HG02973 (cell line): ENCODE data around the gene PUS1.
"Not testable (repeated sequence)": the region's sequence is repeated elsewhere in the genome, so short reads cannot be mapped to it uniquely, and the experiment has no call there.

ENCODE experiments used
- ATAC-seq: cut with Tn5 transposase; IDR thresholded peaks from one replicate; pipeline ENCODE4 v1.9.1; 2021; ENCODE audit warnings: moderate library complexity; ENCODE audit not compliant: unreplicated experiment

Gene PUS1

DNA sequence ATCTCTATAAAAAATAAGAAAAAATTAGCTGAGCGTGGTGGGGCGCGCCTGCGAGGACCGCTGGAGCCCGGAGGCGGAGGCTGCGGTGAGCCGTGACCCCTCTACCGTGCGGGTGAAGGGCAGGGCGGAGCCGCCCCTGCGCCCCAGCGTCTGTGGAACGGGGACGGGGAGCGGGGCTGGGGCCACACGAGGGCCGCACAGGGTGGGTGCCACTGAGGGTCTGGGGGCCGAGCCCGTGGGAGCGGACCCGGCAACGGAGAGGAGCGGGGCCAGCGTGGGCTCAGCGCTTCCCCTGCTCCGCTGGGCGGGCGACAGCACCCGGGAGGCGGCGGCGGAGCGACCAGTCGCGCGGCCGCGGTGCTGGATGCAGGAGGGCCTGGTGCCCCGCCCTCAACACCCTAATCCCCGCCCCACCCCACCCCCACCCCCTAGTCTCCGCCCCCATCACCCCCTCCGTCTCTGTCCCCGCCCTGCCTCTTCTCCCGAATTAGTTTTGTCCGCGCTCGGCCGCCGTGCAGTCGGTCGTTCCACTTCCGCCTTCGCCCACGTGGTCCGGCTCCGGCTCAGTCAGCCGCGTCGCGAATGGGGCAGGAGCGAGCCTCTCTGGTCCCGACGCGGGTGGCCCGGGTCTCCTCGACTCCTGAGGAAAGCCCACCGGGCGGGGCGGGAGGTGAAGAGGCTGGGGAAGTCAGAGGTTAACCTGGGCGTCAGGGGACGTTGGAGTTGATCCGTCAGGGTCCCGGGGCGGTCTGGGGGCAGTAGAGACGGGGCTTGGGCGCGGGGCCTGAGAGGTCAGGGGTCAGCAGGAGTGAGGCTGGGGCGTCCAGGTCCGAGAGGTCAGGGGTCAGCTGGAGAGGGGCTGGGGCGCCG, at the start of gene PUS1:
PUS1 (plus strand) TSS at position 566 of the 870 bp plus-strand sequence. CDS start 447 bp downstream, outside the sequence.
- peak; percentile 59 for ATAC-seq

DNA sequence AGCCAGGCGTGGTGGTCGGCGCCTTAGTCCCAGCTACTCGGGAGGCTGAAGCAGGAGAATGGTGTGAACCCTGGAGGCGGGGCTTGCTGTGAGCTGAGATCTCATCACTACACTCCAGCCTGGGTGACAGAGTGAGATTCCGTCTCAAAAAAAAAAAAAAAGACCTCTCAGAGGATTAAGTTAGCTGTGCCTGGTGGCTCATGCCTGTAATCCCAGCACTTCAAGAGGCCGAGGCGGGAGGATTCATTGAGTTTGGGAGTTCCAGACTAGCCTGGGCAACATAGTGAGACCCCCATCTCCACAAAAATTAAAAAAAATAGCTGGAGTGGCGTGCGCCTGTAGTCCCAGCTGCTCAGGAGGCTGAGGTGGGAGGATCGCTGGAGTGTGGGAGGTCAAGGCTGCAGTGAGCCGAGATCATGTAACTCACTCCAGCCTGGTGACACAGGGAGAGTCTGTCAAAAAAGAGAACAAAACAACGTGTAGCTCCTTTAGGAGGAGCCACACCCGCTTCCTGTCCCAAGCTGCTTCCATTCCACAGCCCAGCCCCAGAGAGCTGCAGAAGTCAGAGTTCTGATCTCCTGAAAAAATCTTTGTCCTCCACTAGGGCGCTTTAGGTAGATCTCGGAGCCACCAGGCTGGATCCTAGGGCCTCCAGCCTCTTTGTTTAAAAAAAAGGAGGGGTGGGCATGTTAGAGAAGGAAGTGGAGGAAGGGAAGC, 46.1 kb upstream of the PUS1 start:
- ATAC-seq, result no peak

DNA sequence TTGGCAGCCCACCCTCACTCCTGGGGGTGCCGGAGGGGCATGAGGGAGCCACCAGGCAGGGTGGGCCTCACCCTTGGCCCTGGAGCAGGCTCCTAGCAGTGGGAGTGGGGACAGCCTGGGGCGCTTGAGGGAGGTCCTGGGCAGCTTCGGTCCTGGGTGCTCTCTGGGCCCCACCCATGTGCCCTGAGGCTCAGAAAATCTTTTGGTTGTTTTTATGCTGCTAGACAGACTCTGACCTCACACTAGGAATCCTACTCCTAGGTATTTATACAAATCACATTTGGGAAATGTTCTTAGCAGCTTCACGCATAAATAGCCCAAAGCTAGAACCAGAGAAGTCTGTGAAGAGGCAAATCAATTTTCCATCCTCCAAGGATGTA, 45.6 kb upstream of the PUS1 start:
- ATAC-seq, result no peak

DNA sequence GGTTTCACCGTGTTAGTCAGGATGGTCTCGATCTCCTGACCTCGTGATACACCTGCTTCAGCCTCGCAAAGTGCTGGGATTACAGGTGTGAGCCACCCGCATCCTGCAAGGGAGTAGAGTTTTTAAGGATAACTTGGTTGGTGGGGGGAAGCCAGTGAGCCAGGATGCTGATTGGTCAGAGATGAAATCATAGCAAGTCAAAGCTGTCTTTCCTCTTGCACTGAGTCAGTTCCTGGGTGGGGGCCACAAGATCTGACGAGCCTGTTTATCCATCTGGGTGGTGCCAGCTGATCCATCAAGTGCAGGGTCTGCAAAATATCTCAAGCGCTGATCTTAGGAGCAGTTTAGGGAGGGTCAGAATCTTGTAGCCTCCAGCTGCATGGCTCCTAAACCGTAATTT, 44.0 kb upstream of the PUS1 start:
- ATAC-seq, result not testable (repeated sequence)

DNA sequence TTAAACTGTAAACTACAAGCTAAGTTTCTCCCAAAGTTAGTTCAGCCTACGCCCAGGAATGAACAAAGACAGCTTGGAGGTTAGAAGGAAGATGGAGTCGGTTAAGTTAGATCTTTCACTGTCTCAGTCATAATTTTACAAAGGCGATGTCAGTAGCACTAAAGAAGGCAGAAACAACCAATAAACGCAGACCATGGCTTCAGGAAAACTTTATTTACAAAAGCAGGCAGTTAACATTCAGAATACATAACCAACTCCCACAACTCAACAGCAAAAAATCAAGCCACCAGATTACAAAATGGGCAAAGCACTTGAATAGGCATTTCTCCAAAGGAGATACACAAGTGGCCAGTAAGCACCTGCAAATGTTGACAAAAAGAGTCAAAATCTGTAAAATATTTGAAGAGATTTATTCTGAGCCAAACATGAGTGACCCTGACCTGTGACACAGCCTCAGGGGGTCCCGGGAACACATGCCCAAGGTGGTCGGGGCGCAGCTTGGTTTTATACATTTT, 43.5 kb upstream of the PUS1 start:
- no peak for ATAC-seq

DNA sequence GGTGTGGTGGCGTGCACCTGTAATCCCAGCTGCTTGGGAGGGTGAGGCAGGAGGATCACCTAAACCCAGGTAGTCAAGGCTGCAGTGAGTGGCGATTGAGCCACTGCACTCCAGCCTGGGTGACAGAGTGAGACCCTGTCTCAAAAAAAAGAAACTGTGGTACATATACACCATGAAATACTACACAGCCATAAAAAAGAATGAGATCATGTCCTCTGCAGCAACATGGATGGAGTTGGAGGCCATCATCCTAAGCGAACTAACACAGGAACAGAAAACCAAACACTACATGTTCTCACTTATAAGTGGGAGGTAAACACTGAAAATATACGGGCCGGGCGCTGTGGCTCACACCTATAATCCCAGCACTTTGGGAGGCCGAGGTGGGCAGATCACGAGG, 37.4 kb upstream of the PUS1 start:
- ATAC-seq, result not testable (repeated sequence)

DNA sequence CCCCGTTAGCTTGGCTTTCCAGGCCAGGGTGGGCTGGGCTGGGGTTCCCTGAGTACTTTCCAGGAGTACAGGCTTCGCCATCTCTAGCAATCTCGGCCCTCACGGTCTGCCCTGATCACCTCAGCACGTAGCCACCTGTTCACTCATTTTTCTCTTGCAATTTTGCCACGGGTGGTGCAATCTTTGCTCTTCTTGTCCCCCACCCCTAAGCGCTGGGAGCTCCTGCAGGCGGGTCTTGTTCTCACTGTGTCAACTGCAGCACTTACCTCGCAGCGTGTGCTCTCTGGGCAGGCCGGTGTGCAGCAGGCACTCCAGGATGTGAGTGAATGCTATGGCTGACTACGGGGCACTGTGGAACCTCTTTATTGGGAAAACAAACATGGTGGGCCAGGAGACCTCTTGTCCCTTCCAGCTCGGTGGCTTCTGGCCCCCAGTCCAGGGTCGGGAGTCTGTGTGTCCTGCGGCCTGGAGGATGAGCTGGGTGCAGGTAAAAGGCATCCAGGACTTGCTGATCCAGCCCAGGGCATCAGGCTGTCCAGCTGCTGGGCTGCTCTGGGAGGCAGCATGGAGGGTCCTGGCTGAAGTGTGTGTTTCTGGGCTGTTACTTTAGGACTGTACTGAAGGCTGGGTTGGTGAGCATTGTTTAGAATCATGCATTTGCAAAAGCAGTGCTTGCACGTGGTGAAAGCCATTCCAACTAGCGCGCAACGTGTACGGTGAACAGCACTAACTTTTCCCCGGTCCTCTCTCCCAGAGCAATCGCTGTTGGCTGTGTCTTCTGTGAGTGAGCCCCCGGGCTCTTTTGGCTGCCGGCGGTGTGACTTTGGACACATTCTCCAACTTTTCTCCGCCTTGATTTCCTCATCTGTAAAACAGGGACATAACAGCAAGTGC, 36.1 kb upstream of the PUS1 start:
- no peak for ATAC-seq

DNA sequence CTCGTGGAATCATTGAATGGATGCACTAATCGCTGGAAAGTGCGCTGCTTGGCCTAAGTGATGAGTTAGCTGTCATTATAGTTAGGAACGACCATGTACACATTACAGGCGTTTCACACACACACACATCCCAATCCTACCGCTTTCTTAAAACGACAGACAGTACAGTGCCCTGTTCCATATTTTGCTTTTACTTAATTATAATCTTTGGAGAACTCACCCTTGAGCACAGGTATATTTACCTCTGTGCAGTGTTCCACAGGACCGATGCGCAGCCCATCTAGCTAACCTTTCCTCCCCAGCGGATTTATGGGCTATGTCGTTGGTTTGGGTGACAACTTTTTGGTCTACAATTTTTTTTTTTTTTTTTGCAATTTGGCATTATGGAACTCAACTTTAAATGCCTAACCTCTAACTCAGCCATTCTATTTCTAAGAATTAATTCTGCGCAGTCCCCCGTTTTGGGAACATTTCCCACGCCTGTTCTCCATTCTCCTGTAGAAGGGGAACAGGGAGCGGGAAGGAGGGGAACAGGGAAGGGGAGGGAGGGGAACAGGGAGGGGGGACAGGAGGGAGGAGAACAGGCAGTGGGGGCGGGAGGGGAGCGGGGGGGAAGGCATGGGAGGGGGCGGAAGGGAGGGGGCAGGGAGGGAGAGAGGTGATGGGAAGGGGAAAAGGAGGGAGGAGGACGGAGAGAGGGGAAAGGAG, 35.3 kb upstream of the PUS1 start:
- ATAC-seq, result no peak

DNA sequence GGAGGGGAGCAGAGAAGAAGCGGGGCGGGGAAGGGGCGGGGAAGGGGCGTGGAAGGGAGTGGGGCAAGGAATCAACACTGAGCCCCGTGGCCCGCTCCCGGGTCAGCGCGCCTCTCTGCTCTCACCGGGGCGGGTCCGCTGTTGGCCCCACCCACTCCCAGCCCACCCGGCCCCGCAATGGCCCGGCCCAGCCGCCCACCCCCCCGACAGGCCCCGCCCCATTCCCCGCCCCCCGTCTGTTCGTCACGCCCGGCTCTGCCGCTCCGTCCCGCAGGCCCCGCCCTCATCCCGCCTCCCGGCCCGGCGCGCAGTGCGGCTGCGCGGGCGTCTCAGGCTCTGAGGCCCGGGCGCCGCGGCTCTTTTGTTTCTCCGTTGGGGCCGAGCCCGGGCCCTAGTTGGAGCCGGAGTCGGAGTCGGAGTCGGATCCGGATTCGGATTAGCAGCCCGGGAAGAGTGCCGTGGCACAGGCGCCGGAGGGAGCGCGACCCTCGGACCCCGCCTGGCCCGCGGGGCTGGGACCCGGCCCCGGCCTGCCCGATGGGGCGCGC, 34.7 kb upstream of the PUS1 start, which contains the start of gene ULK1:
ULK1 (plus strand) TSS at position 310 of the 548 bp plus-strand sequence. CDS start 380 bp downstream, outside the sequence.
- ATAC-seq, result peak; percentile 72

DNA sequence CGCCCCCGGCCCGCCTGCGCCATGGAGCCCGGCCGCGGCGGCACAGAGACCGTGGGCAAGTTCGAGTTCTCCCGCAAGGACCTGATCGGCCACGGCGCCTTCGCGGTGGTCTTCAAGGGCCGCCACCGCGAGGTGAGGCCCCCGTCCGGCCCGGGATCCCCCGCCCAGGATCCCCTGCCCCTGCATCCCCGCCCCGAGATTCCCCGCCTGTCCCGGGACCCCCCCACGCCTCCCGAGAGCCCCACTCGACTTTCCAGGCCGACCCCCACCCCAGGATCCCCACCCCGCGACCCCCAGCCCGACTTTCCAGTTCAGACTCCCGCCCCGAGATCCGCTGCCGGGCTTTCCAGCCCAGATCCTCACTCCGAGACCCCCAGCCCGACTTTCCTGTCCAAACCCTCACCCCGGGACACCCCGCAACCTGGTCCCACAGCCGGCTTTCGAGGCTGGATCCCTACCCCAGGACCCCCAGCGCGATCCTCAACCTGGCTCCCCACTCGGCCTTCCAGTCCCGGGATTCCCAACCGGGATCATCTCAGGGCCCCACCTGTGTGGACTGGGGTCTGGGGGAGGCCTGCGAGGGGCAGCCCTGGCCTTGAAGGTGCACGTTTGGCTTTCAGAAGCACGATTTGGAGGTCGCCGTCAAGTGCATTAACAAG, 34.0 kb upstream of the PUS1 start:
- peak; percentile 2 for ATAC-seq

DNA sequence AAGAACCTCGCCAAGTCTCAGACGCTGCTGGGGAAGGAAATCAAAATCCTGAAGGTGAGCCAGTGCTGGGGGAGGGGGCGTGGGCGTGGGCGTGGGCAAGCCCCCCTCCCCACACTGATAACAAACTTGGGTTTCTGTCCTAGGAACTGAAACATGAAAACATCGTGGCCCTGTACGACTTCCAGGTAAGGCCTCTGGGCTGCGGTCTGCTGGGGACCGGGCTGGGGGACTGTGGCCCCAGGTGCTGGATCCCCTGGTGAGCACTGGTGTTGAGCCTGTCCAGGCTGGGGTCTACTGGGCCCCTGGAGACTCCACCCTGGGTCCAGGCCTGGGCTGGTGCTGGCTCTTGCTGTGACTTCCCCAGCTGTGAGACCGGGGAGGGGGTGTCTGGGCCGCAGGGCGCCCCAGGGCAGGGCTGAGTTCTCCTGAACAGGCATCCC, 33.4 kb upstream of the PUS1 start:
- peak; percentile 31 for ATAC-seq

DNA sequence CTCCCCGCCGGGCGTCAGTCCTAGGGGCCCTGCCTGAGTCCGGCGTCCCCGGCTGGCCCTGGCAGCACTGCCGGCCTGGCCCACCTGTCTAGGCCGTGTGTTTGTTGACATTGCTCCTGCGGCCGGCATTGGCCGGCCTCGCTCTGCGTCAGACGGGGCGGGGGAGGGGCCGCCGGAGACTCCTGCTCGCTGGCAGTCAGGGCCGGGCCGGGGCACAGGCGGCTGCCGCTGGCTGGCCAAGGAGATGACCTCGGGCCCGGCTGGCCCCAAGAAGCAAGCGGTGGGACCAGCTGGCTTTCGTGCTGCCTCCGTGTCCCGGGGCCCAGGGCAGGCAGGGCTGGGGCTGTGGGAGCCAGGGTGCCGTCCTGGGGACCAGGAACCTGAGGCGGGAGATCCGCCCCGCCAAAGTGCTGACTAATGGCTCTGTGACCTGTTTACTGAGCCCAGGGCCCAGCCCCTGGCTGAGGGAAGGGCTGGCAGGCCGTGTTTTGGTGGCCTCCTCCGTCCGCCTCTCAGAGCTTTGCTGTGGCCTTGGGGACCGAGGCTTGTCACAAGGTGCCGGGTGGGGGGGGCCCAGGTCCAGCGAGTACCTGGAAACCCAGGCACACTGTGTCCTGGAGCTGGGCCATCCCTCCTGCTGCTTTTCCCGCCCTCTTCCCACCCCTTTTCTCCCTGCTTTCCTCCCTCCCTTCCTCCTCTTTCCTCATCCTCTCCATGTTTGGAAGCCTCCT, 32.8 kb upstream of the PUS1 start:
- ATAC-seq, result peak; percentile 52

DNA sequence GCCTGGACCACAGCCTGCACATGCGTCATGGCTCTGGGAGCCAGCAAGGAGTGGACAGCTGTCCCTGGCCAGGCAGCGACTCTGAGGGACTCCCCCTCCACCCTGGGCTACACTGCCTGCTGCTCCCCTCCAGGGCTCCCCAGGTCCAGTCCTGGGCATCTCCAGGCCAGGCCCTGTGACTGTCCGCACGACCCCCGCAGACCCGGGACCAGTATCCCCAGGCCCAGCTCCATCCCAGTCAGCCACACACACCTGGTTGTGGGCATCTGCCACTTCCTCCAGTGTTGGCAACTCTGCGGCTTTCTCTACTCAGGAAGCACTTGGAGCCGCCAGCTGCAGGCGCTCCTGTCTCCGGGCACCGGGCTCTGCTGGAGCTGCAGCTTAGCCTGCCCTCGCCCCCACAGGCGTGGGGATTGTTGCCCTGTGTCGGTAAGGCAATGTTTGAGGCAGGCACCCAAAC, 32.2 kb upstream of the PUS1 start:
- ATAC-seq, result no peak

DNA sequence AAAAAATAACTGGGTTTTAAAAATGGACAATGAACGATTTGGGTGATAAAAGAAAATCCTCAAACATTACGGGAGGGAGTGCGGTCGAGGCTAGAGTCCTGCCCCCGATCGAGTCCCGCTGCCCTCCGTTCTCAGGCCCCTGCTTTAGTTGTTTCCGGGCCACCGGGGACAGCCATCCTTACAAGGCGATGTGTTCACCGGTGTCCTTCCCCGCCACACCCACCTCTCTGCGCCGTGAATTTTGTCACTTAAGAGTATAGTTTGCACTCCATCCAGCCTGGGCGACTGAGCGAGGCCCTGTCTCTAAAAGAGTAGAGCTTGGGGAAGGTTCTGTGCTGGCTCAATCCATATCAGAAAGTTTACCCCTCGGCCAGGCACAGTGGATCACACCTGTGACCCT, 31.8 kb upstream of the PUS1 start:
- ATAC-seq, result no peak

DNA sequence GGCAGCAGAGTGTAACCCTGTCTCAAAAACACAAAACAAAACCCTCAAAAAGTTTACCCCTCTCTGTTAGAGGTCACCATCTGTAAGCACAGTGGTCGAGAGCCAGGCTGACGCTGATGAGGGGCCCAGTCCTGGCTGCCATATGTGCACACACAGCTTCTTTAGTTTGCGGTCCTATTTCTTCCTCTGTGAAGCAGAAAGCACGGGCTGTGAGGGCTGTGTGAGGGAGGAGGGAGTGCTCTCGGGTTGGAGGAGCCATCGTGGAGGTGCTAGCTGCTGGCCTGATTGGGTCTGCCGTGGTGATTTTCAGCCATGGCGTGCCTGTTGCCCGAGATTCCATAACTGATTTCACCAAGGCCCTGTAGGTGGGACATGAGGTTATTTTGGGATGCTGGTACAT, 31.2 kb upstream of the PUS1 start:
- ATAC-seq, result no peak

DNA sequence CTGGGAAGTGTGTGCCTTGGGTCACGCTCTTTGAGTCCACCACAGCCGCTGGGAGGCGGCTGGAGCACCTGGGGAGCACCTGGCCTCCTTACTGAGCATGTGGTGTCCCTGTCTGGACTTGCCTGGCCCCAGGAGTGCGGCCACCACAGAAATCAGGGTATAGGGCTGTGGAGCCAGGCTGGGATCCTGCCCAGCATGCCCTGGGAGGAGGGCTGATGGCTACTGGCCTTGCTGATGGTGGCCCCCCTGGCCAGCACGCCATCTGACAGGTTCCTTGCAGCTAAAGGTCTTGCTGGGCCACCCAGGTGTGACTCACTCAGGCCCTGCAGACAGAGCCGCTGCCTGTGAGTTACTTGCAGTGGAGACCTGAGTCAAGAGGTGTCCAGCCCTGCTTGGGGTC, 28.7 kb upstream of the PUS1 start:
- ATAC-seq, result no peak

DNA sequence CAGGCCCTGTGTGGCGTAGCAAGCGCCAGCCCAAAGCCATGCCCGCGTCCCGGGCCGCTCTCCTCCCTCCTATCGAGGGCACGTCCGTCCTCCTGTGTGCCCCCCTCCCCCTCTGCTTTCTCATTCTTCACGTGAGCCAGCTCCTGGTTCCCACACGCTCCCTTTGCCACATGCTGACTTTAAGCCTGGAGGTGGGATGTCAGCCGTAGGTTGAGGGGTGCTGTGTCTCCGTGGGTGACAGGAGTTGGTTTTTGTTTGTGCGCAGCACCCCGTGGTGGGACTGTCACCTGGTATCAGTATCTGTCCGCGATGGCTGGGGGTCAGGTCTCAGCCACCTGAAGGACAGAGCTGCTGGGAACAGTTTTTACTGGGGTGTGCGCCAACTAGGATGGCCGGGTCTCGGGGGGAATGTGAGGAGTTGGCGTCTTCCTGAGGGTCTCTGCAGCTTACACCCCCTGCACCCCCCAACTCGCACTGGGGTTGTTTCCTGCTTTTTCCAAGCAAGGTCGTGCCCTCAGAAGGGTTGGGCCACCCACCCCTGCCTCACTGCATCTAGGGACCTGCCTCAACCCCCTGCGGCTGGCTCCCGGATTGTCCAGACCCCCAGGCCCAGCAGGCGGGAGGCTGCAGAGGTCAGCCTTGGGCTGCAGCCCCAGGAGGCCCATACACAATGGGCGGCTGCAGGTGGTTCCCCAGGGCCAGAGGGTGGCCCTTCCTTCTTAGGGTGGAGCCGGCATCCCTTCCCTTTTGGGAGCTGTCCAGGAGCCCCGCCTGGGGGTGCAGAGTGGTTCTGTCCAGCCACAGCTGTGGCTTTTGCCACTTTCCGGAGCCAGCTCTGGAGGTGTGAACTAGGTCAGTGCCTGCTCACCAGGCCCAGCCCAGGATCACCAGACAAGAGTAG, 27.4 kb upstream of the PUS1 start:
- ATAC-seq, result no peak
